Neural progenitor cell (in vitro differentiated cells): Measurements from ENCODE around the gene THEM4.

Experiments used
- CTCF ChIP-seq: fragments of 200-600 bp; sonication (generic); IDR thresholded peaks from 2 replicates; pipeline ENCODE4 v1.5.1; 2017; ENCODE audit warnings: antibody characterized with exemption, mild to moderate bottlenecking
- EZH2 ChIP-seq: fragments of 200-600 bp; sonication (generic); IDR thresholded peaks from 2 replicates; pipeline ENCODE4 v1.6.1; 2017; ENCODE audit warnings: antibody characterized with exemption, mild to moderate bottlenecking, moderate library complexity
- EZH2phosphoT487 ChIP-seq: fragments of 200-600 bp; sonication (generic); IDR thresholded peaks from 2 replicates; pipeline ENCODE4 v1.6.1; 2017; ENCODE audit warnings: antibody characterized with exemption

- TF ChIP-seq CTCF (no peak), EZH2phosphoT487 (no peak), EZH2 (no peak)
These were observed 68.2 kb downstream of the THEM4 start for GRCh38 chr1:151841141-151841540.
